Measurements from ENCODE around the gene SPAG6. TPM values are rescaled to one million over a fixed set of nuclear protein-coding genes. Genes with fewer than 3 reads are reported as not detected.

SPAG6 gene
- total RNA-seq (2014; rRNA removed; shearing (Covaris generic)) (0.12 TPM in 1 of 2 replicates, not detected in the other), polyA plus RNA-seq (2016; fragmentation: Nextera tagmentation; extraction: Ambion mirVana) (0.21 and 0.33 TPM in 2 replicates)
- long read RNA-seq: 0 reads

DNA sequence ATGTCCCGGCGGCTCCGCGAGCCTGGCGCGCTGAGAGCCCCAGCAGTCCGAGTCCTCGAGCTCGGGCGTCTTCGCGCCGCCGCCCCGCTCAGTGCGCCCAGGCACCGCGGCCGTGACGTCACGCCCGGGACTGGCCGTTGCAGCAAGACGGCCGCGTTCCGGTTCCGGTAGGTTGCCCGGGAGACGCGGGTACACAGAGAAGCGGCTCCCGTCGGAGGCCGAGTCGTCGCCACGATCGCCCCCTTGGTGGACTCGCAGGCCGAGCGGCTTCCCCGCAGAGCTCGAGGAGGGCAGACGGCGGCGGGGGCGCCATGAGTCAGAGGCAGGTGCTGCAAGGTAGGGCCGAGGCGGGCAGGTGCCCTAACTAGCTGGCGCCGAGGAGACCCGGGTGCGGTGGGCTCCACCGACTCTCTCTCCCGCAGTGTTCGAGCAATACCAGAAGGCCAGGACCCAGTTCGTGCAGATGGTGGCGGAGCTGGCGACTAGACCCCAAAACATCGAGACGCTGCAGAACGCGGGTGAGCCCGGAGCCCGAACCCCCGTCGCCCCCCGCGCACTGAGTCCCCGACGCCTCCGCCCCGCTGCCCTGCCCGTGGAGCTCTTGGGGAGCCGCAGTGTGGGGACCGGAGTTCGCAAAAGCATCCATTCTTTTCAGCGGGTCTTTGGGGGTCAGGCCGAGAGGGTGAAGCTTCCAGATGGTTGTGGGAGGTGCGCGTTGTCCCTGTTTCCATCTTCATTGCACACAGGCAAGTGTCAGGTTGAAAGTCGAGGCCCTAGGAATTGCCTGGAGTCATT, at the start of gene SPAG6:
Gene SPAG6, plus strand, starts transcription at position 196 of the 795 bp plus-strand sequence. Its CDS starts 116 bp downstream, at position 312.
- Mint-ChIP-seq H3K27me3 (ENCODE audit: insufficient read depth, low read depth, poor library complexity) (peaks cover 78% of the 10 kb centered on the region), H3K4me3 (peak within 1 kb of the TSS; percentile 77), H3K9me3 (no peaks in the 10 kb centered on the region), H3K4me1 (peaks cover 7% of the 10 kb centered on the region), H3K27ac (no peak within 1 kb of the TSS), H3K36me3 (ENCODE audit: low read depth) (no peaks in the 10 kb centered on the region)
- Histone ChIP-seq H3K9me2 (ENCODE audit: insufficient read depth) (no peaks in the 10 kb centered on the region), H3F3A (replicated peaks; ENCODE audit: low read depth) (peaks cover 16% of the 10 kb centered on the region), H3K4me3 (peak within 1 kb of the TSS; percentile 57), H4K20me1 (replicated peaks; ENCODE audit: insufficient read depth) (peaks cover 7% of the 10 kb centered on the region), H3K79me2 (replicated peaks; ENCODE audit: insufficient read depth) (no peaks in the 10 kb centered on the region), H2AFZ (peak within 1 kb of the TSS; percentile 74; the same call in 1 of the 2 replicates), H3K4me1 (ENCODE audit: insufficient read depth) (peaks cover 14% of the 10 kb centered on the region), H3K4me2 (peak within 1 kb of the TSS; percentile 83), H3K36me3 (ENCODE audit: insufficient read depth) (no peaks in the 10 kb centered on the region), H3K27ac (ENCODE audit: low read depth) (no peak within 1 kb of the TSS), H3K27me3 (ENCODE audit: insufficient read depth) (peaks cover 92% of the 10 kb centered on the region)
- TF ChIP-seq, protein P1, sequence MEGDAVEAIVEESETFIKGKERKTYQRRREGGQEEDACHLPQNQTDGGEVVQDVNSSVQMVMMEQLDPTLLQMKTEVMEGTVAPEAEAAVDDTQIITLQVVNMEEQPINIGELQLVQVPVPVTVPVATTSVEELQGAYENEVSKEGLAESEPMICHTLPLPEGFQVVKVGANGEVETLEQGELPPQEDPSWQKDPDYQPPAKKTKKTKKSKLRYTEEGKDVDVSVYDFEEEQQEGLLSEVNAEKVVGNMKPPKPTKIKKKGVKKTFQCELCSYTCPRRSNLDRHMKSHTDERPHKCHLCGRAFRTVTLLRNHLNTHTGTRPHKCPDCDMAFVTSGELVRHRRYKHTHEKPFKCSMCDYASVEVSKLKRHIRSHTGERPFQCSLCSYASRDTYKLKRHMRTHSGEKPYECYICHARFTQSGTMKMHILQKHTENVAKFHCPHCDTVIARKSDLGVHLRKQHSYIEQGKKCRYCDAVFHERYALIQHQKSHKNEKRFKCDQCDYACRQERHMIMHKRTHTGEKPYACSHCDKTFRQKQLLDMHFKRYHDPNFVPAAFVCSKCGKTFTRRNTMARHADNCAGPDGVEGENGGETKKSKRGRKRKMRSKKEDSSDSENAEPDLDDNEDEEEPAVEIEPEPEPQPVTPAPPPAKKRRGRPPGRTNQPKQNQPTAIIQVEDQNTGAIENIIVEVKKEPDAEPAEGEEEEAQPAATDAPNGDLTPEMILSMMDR (conservative IDR thresholded peaks at IDR 0.05; ENCODE audit: low read depth in 2 of 2): peak in 1 of 2 experiments; percentile 12; a peak in 1 of 4 replicates
- TF ChIP-seq, protein P2, sequence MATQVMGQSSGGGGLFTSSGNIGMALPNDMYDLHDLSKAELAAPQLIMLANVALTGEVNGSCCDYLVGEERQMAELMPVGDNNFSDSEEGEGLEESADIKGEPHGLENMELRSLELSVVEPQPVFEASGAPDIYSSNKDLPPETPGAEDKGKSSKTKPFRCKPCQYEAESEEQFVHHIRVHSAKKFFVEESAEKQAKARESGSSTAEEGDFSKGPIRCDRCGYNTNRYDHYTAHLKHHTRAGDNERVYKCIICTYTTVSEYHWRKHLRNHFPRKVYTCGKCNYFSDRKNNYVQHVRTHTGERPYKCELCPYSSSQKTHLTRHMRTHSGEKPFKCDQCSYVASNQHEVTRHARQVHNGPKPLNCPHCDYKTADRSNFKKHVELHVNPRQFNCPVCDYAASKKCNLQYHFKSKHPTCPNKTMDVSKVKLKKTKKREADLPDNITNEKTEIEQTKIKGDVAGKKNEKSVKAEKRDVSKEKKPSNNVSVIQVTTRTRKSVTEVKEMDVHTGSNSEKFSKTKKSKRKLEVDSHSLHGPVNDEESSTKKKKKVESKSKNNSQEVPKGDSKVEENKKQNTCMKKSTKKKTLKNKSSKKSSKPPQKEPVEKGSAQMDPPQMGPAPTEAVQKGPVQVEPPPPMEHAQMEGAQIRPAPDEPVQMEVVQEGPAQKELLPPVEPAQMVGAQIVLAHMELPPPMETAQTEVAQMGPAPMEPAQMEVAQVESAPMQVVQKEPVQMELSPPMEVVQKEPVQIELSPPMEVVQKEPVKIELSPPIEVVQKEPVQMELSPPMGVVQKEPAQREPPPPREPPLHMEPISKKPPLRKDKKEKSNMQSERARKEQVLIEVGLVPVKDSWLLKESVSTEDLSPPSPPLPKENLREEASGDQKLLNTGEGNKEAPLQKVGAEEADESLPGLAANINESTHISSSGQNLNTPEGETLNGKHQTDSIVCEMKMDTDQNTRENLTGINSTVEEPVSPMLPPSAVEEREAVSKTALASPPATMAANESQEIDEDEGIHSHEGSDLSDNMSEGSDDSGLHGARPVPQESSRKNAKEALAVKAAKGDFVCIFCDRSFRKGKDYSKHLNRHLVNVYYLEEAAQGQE (IDR thresholded peaks at IDR 0.05; ENCODE audit: unreplicated experiment): no peak
- TF ChIP-seq CREB1 (CRISPR knock-in tag; IDR thresholded peaks at IDR 0.05; ENCODE audit: low read depth): peak; percentile 98
- peak; percentile 76 for ATAC-seq
- peak; percentile 86 for DNase-seq (ENCODE audit: low spot score)

DNA sequence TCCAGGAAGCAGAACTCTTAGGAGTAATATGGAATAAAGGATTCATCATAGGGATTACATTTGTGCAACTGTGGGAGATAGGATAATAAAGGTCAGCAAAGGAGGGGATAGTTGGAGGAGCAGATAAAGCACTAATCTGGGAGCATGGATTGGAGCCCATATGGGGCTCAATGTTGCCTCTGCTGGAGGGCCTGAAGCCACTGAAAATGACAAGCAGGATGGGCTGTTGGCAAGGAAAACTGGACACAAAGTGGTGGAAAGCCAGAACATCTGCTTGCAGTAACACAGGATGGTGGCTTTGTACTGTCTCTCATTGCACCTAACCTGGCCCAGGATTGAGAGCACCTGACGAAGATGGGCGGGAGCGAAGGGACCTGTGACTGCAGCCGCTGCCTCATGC, 44.1 kb upstream of the SPAG6 start:
- Histone ChIP-seq H3K9me2 (ENCODE audit: insufficient read depth) (no peaks in the 10 kb centered on the region), H3K4me3 (no peak overlapping the region), H3K36me3 (ENCODE audit: insufficient read depth) (no peaks in the 10 kb centered on the region), H3K27me3 (ENCODE audit: insufficient read depth) (no peaks in the 10 kb centered on the region), H3K27ac (ENCODE audit: low read depth) (no peak overlapping the region), H4K20me1 (replicated peaks; ENCODE audit: insufficient read depth) (no peaks in the 10 kb centered on the region), H2AFZ (peak overlapping the region; percentile 72), H3F3A (replicated peaks; ENCODE audit: low read depth) (no peaks in the 10 kb centered on the region), H3K79me2 (replicated peaks; ENCODE audit: insufficient read depth) (no peaks in the 10 kb centered on the region), H3K4me1 (ENCODE audit: insufficient read depth) (no peaks in the 10 kb centered on the region), H3K4me2 (no peak overlapping the region)
- Mint-ChIP-seq H3K9me3 (no peaks in the 10 kb centered on the region; the same call in 2 of the 3 replicates), H3K4me1 (no peaks in the 10 kb centered on the region), H3K36me3 (ENCODE audit: low read depth) (no peaks in the 10 kb centered on the region), H3K27ac (no peak overlapping the region), H3K4me3 (no peak overlapping the region), H3K27me3 (ENCODE audit: insufficient read depth, low read depth, poor library complexity) (peaks cover 2% of the 10 kb centered on the region)
- ATAC-seq (peak; percentile 56), DNase-seq (ENCODE audit: low spot score) (peak; percentile 34)
- no peak for TF ChIP-seq JUNB (IDR thresholded peaks at IDR 0.05; ENCODE audit: unreplicated experiment)
- TF ChIP-seq, protein P1 (conservative IDR thresholded peaks at IDR 0.05; ENCODE audit: low read depth in 2 of 2): peak; percentile 21 to 32; a peak in 3 of 4 replicates
